NCI-H748 (cell line): ENCODE data around the gene KCNMA1.

Experiments used
- DNase-seq: peaks from one replicate; lab custom pipeline; 2025; ENCODE audit not compliant: unreplicated experiment; lab: John Stamatoyannopoulos, UW

The KCNMA1 gene

DNA sequence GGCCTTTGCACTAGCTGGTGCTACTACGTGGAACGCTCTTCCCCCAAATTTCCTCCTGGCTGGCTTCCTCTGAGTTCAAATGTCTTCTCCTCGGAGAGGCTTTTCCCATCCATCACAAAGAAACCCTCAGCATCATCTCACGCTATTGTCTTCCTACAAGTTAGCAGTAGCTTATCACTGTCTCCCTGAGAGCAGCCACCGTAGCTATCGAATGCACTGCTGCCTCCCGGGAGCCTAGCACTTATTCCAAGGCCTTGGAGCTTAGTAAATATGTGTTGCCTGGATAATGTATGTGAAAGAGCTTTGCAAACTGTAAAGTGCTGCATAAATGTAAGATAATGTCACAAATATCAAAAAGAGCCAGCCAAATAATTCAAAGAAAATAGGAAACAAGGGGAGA, 124.4 kb downstream of the KCNMA1 start:
- DNase-seq = no peak

DNA sequence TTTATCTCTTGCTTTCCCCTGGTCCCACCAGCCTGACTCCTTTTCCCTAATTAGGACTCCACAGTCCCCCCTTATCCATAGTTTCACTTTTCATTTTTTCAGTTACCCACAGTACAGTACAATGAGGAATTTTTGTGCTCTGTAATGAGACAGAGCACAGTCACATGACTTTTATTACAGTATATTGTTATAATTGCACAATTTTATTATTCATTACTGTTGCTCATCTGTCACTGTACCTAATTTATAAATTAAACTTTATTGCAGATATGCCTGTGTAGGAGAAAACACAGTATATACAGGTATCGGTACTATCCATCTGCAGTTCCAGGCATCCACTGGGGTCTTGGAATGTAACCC, 125.4 kb downstream of the KCNMA1 start:
- no peak for DNase-seq

DNA sequence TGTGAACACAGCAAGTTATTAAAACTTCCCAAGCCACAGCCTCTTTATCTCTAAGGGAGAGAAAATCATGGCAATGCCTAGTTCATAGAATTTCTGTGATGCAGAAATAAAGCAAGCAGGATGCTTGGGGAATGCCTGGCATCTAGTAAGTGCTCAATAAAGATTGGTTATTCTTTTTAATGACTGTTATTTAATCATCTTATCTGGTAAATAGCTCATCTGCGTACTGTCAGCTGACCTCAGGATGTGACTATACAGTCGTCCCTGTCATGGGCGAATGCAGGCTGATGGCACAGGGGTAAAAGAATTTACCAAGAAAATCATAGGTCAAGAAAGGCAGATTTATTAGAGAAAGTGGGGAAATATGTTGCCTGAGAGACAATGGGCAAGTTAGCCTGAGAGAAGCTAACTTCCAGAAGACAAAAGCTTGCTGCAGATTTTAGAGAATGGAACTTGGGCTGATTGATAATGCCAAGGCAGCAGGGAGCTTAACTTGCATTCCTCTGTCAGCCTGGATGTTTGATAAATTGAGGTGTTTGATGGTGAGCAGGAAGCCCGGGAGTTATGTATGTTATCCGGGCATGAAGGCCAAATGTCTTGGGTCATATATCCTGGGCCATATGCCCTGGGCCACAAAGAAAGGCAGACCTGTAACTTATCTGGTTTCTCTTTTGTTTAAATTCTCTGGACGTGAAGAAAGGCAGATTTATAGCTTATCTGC, 126.0 kb downstream of the KCNMA1 start:
- DNase-seq = no peak

DNA sequence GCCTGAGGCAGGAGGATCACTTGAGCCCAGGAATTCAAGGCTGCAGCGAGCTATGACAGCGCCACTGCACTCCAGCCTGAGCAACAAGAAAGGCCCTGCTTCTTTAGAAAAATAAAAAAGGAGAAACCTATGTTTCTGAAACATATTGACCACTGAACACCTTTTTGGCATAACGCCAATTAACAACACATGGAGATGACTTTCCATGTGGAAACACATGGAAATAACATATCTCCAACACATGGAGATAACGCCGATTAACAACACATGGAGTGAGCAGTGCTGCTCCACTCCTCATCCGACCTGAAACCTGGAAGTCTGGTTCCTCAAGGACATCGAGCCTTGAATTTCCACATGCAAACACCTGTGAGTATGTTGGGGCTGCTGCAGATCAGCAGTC, 126.9 kb downstream of the KCNMA1 start:
- DNase-seq = no peak

DNA sequence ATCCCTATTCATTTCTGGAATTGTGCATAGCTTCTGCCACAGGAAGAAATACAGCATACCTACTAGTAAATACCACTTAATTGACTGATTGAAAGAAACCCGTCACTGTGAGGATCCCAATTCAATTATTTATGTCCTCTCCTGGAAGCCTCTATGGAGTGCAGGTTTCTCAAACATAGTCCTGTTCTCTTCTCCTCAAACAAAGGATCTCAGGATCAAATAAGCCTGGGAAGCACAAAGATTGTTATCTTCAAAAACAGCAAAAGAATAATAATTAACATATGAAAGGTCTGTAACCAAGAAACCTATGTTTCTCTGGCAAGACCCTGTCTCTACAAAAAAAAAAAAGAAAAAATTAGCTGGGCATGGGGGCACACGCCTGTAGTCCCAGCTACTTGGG, 127.3 kb downstream of the KCNMA1 start:
- DNase-seq = no peak

DNA sequence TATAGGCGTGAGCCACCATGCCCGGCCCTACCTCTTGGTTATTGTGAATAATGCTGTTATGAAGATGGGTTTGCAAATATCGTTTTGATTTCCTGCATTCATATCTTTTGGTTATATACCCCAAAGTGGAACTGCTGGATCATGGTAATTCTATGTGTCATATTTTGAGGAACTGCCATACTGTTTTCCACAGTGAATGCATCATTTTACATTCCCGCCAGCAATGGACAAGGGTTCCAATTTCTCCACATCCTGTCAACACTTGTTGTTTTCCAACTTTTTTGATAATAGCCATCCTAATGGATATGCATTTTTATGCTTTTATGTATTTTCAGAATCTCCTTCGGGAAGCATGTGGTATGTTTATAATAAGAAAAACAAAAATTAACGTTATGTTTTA, 128.2 kb downstream of the KCNMA1 start:
- no peak for DNase-seq

DNA sequence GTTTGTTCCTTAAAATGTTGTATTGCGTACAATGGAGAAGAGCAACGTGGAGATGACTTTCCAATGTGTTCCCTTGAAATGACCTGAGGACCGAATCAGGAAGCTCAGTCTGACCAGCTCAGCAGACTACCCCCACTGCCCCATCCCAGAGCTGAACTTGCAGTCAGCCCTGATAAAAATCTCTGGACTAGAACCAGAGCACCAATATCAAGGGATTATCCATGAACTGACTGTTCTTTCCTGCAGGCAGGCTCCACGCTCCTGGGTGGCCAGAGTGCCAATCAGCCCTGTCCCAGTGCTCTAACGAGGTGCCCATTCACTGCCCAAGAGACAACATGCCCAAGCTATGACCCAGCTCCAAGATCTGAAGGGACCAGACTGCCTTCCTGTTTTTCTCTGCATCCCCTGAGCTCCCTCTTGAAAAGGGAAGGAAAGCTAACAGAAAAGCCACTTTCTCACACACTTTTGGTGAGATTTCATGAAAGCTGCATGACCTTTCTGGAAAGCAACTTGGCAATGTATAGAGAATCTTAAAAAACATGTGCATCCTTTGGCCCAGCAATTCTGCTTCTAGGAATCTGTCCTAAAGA, 130.2 kb downstream of the KCNMA1 start:
- no peak for DNase-seq

DNA sequence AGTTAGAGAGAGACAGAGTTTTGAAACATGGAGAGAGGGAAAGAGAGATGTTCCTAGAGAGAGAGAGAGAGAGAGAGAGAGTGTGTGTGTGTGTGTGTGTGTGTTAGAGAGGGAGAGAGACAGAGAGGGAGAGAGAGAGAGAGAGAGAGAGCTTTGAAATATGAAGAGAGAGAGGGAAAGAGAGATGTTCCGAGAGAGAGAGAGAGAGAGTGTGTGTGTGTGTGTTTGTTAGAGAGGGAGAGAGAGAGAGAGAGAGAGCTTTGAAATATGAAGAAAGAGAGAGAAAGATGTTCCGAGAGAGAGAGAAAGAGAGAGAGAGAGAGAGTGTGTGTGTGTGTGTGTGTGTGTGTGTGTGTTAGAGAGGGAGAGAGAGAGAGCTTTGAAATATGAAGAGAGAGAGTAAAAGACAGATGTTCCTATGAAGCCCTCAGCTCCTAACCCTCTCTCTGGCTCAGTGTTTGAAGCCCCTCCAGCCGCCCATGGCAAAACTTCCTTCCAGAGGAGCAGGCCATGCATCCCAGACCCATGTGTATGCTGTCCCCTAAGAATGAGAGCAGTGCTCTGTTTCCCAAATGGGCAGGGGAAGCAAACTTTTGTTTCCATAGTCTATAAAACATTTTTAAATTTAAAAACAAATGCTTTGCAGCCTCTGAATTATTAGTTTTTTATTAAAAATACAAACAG, 130.9 kb downstream of the KCNMA1 start:
- no peak for DNase-seq

DNA sequence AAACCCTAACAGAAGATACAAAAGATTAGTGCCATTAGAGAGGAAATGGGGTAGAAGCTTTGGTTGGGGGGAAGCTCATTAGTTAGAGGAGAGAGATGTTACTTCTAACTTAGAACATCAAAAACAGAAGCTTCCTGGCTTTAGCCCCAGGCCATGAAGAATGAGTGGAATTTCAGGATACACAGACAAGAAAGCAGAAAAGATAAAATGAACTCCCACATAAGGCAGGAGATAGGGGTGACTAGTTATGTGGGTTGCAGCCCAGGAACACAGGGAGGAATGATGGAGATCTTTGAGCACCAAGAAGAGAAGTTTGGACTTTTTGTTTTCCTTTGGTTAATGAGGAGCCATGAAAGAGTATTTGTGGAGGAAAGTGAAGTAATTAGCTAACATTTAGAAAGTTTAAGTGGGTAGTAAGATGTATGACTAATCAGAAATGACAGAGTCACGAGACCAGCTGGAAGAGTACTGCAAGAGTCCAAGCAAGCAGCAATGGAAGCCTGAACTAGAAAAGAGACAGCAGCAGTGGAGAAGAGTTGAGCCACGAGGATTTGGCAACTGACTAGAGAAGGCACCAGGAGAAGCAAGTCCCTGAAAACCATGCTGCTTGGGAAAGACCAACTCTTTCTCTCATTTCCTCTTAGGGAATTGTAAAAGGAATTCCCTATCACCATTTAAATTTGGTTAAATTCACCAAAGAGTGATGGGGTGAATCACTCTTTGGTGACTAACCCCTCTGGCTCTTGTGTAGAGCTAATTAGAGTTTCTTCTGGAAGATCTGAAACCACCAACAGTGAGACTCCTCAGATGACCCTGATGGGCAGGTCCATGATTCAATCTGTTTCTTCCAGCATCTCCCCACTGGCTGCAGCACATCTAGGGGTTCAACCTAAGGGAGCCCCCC, 131.9 kb downstream of the KCNMA1 start:
- DNase-seq = no peak

DNA sequence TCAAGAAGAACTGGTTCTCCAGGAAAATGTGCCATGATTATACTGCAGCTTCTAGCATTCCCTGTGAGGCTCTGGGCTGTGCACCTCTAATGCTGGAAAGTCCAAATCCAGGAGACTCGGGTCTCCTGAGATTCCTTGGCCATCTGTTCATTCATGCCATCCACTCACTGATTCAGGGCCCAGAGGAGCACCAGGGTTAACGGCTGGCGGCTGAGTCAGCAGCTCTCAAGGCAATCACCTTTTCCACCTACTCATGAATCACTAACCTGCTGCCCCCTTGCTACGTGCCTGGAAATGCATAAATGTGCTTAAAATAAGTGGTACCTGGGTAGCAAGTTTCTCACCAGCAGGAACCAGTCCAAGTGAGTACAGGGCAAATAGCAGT, 132.7 kb downstream of the KCNMA1 start:
- DNase-seq = peak; percentile 22

DNA sequence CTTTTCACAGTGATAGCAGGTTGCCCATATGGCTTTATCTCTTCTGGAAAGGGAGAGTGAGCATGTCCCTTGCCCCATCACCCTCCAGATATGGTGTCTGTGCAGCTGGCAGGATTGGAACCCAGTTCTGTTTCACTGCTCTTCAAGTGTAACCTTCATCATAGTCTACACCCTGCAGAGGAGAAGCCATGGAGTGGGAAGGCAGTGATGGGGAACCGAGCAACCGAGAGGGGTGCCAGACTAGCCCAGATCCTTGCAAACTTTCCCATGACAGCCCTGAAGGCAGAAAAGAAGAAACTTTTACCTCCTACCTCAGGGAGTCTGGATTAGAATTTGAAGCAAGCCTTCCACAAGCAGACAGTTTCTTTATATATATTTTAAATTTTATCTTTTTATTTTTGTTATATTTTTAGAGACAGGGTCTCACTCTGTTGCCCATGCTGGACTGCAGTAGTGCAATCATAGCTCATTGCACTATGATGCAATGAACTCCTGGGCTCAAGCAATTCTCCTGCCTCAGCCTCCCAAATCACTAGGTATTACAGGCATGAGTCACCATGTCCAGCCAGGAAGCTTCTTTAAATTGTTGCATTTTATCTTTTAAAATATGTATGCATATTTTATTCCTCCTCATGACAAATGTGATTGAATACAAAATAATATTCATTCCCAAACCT, 133.3 kb downstream of the KCNMA1 start:
- no peak for DNase-seq

DNA sequence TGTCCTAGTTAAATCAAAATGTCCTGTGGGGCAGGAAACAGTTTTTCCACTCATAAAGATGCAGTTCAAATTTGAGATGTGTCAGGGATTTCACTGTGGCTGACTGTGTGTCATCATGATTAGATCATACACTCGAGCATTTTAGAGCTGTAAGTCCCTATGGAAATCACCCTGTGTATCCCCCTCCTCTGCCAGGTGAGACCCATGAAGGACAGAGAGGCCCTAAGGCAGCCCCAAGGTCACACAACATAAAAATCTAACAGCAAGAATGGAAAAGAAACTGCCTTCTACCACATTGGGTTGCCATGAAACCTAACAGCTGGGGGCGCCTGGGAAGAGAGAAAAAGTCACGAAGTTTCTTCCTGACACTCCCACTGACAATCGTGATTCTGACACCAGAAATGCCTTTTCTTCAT, 135.8 kb downstream of the KCNMA1 start:
- DNase-seq = no peak

DNA sequence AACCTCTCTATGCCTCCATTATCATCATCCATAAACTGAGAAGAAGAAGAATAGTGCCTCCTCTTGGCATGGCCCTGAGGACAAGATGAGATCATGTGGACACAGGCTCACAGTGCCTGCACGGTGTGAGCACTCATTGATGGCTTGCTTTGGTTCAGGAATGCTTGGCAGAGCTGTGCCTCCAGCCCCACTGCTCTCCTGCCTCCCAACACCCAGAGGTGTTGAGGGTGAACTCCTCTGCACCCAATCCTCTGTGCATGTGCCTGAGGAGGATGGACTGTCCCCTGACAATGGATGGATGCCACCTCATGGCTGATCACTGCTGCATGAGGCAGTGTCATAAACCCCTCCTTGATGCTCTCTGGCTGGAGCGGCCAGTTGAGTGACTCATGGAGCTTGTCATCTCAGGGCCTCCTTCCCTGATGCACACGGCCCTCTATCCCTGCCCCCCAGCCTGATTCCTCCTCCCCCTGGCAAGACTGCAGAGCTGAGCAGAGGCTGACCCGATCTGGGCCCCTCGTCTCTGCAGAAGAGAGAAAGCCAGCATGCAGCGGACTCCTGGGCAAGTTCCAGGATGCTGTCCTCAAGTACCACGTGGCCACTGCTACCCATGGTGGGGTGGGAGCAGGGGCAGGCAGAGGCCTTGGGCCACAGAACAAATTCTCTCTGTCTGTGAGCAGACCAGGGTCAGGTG, 136.3 kb downstream of the KCNMA1 start:
- DNase-seq = no peak

DNA sequence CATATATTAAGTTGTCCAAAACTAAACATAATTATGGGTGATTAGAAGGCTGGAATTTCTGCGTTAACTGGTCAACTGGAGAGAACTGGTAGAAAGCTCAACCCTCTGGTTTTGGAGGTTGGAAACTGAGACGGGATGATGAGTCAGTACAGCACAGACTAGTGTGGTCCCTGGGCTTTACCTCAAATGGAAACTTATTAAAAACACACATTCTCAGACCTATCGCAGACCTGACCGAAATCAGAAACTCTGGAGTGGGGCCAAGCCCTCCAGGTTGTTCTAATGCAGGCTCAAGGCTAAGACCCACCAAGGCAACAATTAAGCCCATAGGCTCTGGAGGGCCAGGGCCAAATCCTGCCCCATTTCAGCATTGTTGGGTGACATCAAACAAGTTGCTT, 136.9 kb downstream of the KCNMA1 start:
- no peak for DNase-seq

DNA sequence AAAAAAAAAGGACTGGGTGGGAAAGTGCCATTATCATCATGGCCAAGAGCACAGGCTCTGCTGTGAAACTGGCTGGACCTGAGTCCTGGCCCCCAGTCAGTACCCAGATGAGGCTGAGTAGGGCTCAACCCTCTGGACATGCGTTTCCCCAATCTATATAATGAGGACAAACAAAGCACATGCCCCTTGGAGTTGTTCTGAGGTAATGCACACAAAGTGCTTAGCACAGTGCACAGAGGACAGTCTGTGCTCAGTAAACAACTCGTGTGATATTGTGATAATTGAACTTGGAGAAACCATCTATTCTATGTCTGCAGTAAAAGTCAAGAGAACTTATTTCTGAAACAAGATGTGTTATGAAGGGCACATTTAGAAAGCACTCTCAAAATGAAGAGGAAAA, 138.8 kb downstream of the KCNMA1 start:
- peak; percentile 8 for DNase-seq

DNA sequence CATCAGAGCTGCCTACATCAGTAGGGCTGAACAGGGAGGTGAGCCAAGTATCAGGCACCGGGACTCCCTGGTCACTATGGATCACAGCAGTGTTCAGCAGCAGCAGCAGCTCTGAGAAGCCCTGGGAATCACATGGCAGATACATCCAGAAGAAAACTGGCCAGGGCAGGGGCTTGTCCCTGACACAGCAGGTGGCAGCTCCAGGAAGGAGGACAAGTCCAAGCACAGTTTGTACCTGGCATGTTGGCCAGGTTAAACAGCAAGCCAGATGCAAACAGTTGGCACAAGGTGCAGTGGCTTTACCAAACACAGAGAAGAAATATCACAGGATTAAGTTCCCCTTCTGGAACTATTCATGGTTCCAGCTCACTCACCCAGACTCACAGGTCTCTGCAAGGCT, 139.4 kb downstream of the KCNMA1 start:
- no peak for DNase-seq

DNA sequence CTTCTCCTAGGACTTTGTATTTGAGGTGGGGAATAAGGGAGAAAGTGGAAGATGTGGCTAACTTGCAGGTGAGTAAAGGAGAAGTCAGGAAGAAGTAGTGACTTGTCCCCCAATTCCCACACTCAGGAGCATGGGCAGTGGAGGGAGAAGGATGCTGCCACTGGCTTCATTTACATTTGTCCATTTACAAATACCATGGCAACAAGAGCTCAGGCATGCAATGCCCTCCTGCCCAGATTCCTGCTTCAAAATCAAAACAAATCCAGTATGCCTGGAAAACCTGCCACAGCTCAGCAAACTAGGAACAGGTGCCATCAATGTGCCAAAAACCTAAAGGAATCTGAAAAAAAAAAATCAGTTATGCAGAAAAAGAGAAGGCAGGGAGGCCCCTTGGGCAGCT, 139.9 kb downstream of the KCNMA1 start:
- DNase-seq = peak; percentile 11

DNA sequence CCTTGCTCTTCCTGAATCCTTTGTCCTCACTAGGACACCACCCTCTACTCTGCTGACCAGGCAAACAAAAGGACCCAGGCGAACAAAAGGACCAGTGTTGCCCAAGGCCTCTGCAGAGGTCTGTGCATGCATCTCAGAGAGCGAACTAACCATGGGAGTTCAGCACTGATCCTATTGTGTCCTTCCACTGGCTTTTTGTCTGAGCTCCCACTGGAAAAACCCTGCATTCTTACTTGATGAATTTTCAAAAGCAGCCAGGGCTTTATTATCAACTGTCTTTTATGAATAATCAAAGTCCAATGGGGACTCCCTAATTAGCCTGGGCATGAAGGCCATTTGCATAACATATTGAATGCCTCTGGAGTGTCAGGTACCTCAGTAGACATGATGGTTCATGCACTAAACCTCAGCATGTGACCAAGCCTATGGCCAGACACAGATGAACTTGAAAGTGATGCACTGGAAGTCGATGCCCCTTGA, 140.6 kb downstream of the KCNMA1 start:
- DNase-seq = peak; percentile 89

DNA sequence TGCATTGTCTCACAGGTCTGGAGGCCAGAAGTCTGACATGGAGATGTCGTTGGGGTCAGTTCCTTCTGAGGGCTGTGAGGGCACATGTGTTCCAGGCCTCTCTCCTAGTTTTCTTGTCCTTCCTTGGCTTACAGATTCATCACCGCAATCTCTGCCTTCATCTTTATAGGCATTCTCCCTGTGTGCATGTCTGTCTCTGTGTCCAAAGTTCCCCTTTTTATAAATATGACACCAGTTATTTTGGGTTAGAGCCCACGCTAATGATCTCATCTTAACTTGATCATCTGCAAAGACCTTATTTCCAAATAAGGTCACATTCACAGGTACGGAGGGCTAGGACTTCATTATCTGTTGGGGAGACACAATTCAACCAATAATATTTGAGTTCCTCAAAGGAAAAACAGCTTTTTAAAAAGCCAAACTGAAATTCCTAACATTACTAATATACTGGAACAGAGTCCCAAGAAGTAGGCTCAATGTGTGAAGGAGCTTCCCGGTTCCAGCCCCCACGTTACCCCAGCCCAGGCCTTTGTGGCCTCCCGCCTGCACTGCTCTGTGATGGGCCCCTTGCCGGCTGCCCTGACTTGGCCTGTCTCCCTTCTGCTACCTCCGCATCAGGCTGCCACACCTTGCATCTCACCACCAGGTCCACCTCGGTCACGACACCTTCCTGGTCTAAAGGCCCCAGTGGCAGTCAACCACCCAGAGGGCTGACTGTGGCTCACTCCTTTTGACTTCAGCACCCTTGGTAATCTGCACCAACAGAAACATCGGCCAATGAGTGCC, 142.7 kb downstream of the KCNMA1 start:
- DNase-seq = no peak
